K562 (cell line): ENCODE measurements around the gene CERS6. TPM values are rescaled to one million over a fixed set of nuclear protein-coding genes. Genes with fewer than 3 reads are reported as not detected.

ENCODE experiments used
- CCNT2 ChIP-seq: IDR thresholded peaks from 2 replicates; pipeline ENCODE4 v1.6.1; 2011; ENCODE audit warnings: borderline replicate concordance, low read depth, mild to moderate bottlenecking, moderate library complexity, mixed read lengths, low read length; ENCODE audit not compliant: insufficient read length; ENCODE audit errors: extremely low read depth
- CEBPG ChIP-seq, 3 experiments: fragments of 200-800 bp in 1 of 3; sonication (Bioruptor generic) in 1 of 3; sonication (generic) in 1 of 3; formaldehyde crosslinking in 1 of 3; IDR thresholded peaks in 2 of 3; conservative IDR thresholded peaks in 1 of 3; 2 replicates each; pipeline versions ENCODE4 v1.6.1 to v1.8.0; 2016 to 2022; ENCODE audit warnings: missing compliant biosample characterization in 2 of 3, missing genetic modification characterization in 2 of 3, mild to moderate bottlenecking in 1 of 3, missing genetic modification reagents in 1 of 3
- CXXC5 ChIP-seq: fragments of 250-450 bp; sonication (Bioruptor Pico); IDR thresholded peaks from 2 replicates; pipeline ENCODE4 v1.8.0; 2022; ENCODE audit warnings: inconsistent platforms, mild to moderate bottlenecking, moderate library complexity
- GATA2 ChIP-seq: sonication (generic); formaldehyde crosslinking; IDR thresholded peaks from 2 replicates; pipeline ENCODE4 v1.4.0; 2020; ENCODE audit warnings: mild to moderate bottlenecking, missing genetic modification reagents
- IFI16 ChIP-seq: fragments of 250-450 bp; sonication (Bioruptor Pico); IDR thresholded peaks from 2 replicates; pipeline ENCODE4 v2.1.2; 2022; ENCODE audit warnings: mild to moderate bottlenecking, inconsistent platforms
- MXI1 ChIP-seq: IDR thresholded peaks from 2 replicates; pipeline ENCODE4 v1.6.1; 2011; ENCODE audit warnings: low read depth, mild to moderate bottlenecking, improper control_type of control experiment, low read length
- RBBP5 ChIP-seq: fragments of 200-600 bp; sonication (generic); IDR thresholded peaks from 2 replicates; pipeline ENCODE4 v1.6.1; 2012; ENCODE audit warnings: borderline replicate concordance, mild to moderate bottlenecking, low read length, control low read depth, inconsistent platforms; ENCODE audit not compliant: insufficient read depth, poor library complexity, severe bottlenecking
- RBM25 ChIP-seq: fragments of 200-400 bp; formaldehyde crosslinking; IDR thresholded peaks from 2 replicates; pipeline ENCODE4 v1.6.1; 2018; ENCODE audit warnings: low read length, low read depth, moderate library complexity; ENCODE audit not compliant: severe bottlenecking
- SMAD2 ChIP-seq: fragments of 150-350 bp; IDR thresholded peaks from 2 replicates; pipeline ENCODE4 v1.6.1; 2014; ENCODE audit warnings: low read depth, mild to moderate bottlenecking, low read length
- U2AF1 ChIP-seq: fragments of 200-400 bp; formaldehyde crosslinking; optimal IDR thresholded peaks from 2 replicates; pipeline ENCODE3; 2017; ENCODE audit warnings: mild to moderate bottlenecking, low read depth, low read length, moderate library complexity
- ZBTB8A ChIP-seq: fragments of 450-650 bp; IDR thresholded peaks from 2 replicates; pipeline ENCODE4 v1.6.1; 2018; ENCODE audit warnings: mild to moderate bottlenecking, moderate library complexity; ENCODE audit not compliant: partially characterized antibody
- ZNF12 ChIP-seq: sonication (generic); formaldehyde crosslinking; IDR thresholded peaks from 2 replicates; pipeline ENCODE4 v1.4.0; 2020; ENCODE audit warnings: mild to moderate bottlenecking, missing genetic modification reagents
- ZNF121 ChIP-seq: sonication (generic); formaldehyde crosslinking; conservative IDR thresholded peaks from 2 replicates; pipeline ENCODE4 v1.8.0; 2022; ENCODE audit warnings: missing genetic modification reagents
- ZNF175 ChIP-seq: fragments of 200-800 bp; sonication (Bioruptor generic); IDR thresholded peaks from 2 replicates; pipeline ENCODE4 v1.6.1; 2016; ENCODE audit warnings: low read depth, mild to moderate bottlenecking, missing genetic modification characterization, missing compliant biosample characterization
- ZNF24 ChIP-seq: fragments of 450-650 bp; IDR thresholded peaks from 2 replicates; pipeline ENCODE4 v1.6.1; 2016
- ZNF766 ChIP-seq: fragments of 200-800 bp; sonication (Bioruptor generic); conservative IDR thresholded peaks from 2 replicates; pipeline ENCODE4 v1.6.1; 2016; ENCODE audit warnings: missing genetic modification characterization, missing compliant biosample characterization
- polyA plus RNA-seq, 8 experiments: library from polyadenylated mRNA; depleted of rRNA in 4 of 8; stranded (reverse) in 5 of 8; unstranded in 3 of 8; fragments of >200 nt; fragmentation: Nextera tagmentation in 2 of 8; fragmentation: Illumina TruSeq in 1 of 8; extraction: Ambion mirVana in 2 of 8; extraction: Trizol in 1 of 8; gene quantifications; 2 replicates each; pipeline versions ENCODE4 v1.2.1 to v1.2.3, GENCODE V29; 2011 to 2014; ENCODE audit warnings: inconsistent platforms in 1 of 8, missing spikeins in 1 of 8
- total RNA-seq, 7 experiments: library from RNA; depleted of rRNA in 6 of 7; stranded (reverse); fragments of >200 nt in 6 of 7; fragmentation: Illumina TruSeq in 2 of 7; extraction: Trizol in 2 of 7; gene quantifications; 2 replicates each; pipeline versions ENCODE4 v1.2.1 to v1.2.3, GENCODE V29; 2011 to 2021; ENCODE audit warnings: low replicate concordance in 1 of 7
- TF ChIP-seq, protein P1 (sequence below), 3 experiments: IDR thresholded peaks in 2 of 3; conservative IDR thresholded peaks in 1 of 3; 2 replicates each; pipeline ENCODE4 v1.5.1; 2011 to 2012; ENCODE audit warnings: low read length in 3 of 3, mild to moderate bottlenecking in 3 of 3, control low read depth in 2 of 3, improper control_type of control experiment in 1 of 3, inconsistent platforms in 1 of 3, low read depth in 1 of 3, mixed read lengths in 1 of 3, moderate library complexity in 1 of 3; ENCODE audit not compliant: insufficient read depth in 2 of 3
- TF ChIP-seq, protein P2 (sequence below): fragments of 250-450 bp; sonication (Bioruptor Pico); IDR thresholded peaks from 2 replicates; pipeline ENCODE4 v1.8.0; 2022; ENCODE audit warnings: inconsistent platforms
- TF ChIP-seq, protein P3 (sequence below): fragments of 450-650 bp; formaldehyde crosslinking; conservative IDR thresholded peaks from 2 replicates; pipeline ENCODE4 v1.4.0; 2022; ENCODE audit warnings: mild to moderate bottlenecking, missing genetic modification characterization
- TF ChIP-seq, protein P4 (sequence below), 2 experiments: fragments of 450-650 bp in 1 of 2; sonication (generic) in 1 of 2; formaldehyde crosslinking; conservative IDR thresholded peaks; 2 replicates each; pipeline versions ENCODE4 v1.4.0 to v1.8.1; 2020 to 2022; ENCODE audit warnings: mild to moderate bottlenecking in 1 of 2, missing genetic modification reagents in 1 of 2

The CERS6 gene
- total and polyA plus RNA-seq, 9 of the 15 experiments (the other 6 are each of a cell fraction or from before 2014, with no cell fraction given): 1.6 to 13.6 (median 11.4) TPM

DNA sequence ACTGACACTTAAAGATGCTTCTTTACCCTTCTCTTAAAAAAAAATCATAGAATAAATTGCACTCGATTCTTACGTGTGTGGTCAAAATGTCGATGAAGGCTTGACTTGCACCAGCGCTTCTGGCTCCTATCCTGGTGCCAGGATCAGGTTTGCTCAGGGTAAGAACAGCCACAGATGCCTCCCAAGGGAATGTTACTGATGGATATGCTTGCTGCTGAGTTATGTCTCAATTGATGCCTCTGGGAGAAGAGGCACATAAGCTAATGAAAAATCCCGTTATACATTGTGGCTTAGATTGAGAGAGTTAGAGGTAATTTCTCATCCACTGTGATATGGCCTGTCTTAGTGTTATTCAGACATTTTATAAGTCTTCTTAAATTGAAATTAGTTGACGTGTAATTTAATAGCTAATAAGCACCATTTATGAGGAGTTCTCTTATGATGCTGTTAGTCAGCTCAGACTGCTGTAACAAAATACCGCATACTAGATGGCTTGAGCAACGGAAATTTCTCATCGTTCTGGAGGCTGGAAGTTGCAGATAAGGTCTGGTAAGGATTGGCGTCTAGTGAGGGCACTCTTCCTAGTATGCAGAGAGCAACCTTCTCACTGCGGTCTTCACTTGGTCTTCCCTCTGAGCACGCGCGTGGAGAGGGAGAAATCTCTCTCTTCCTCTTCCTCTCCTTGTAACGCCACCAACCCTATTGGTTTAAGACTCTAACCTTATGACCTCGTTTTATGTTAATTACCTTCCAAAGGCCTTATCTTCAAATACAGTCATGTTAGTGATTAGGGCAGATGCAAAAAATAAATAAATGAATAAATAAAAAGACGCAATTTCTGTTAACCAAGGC, 229.8 kb downstream of the CERS6 start (continued):
- TF ChIP-seq, protein P1, sequence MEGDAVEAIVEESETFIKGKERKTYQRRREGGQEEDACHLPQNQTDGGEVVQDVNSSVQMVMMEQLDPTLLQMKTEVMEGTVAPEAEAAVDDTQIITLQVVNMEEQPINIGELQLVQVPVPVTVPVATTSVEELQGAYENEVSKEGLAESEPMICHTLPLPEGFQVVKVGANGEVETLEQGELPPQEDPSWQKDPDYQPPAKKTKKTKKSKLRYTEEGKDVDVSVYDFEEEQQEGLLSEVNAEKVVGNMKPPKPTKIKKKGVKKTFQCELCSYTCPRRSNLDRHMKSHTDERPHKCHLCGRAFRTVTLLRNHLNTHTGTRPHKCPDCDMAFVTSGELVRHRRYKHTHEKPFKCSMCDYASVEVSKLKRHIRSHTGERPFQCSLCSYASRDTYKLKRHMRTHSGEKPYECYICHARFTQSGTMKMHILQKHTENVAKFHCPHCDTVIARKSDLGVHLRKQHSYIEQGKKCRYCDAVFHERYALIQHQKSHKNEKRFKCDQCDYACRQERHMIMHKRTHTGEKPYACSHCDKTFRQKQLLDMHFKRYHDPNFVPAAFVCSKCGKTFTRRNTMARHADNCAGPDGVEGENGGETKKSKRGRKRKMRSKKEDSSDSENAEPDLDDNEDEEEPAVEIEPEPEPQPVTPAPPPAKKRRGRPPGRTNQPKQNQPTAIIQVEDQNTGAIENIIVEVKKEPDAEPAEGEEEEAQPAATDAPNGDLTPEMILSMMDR (IDR thresholded peaks at IDR 0.05 in 2 of 3, conservative IDR thresholded peaks at IDR 0.05 in 1 of 3; ENCODE audit: insufficient read depth in 2 of 3, low read depth in 1 of 3, low read length in 3 of 3): no peak
- TF ChIP-seq GATA2 (CRISPR knock-in tag) (peak; percentile 77), RBBP5 (no peak), ZNF24 (peak; percentile 45; the same call in 1 of the 2 replicates), CCNT2 (peak; percentile 54), ZBTB8A (no peak), ZNF121 (no peak), SMAD2 (no peak), ZNF766 (CRISPR knock-in tag) (0 out of 2 replicates have a peak, but pooled peaks have one; percentile 72), IFI16 (no peak), CXXC5 (CRISPR knock-in tag) (peak; percentile 85), CEBPG (CRISPR knock-in tag; IDR thresholded peaks at IDR 0.05) (peak; percentile 66; the same call in 1 of the 2 replicates), CEBPG (tag; conservative IDR thresholded peaks at IDR 0.05 in 1 of 2, IDR thresholded peaks at IDR 0.05 in 1 of 2) (peak; percentile 55 to 75), RBM25 (no peak), ZNF12 (CRISPR knock-in tag) (peak; percentile 93), ZNF175 (peak; percentile 77; the same call in 1 of the 2 replicates), MXI1 (no peak), U2AF1 (no peak)
- TF ChIP-seq, protein P2, sequence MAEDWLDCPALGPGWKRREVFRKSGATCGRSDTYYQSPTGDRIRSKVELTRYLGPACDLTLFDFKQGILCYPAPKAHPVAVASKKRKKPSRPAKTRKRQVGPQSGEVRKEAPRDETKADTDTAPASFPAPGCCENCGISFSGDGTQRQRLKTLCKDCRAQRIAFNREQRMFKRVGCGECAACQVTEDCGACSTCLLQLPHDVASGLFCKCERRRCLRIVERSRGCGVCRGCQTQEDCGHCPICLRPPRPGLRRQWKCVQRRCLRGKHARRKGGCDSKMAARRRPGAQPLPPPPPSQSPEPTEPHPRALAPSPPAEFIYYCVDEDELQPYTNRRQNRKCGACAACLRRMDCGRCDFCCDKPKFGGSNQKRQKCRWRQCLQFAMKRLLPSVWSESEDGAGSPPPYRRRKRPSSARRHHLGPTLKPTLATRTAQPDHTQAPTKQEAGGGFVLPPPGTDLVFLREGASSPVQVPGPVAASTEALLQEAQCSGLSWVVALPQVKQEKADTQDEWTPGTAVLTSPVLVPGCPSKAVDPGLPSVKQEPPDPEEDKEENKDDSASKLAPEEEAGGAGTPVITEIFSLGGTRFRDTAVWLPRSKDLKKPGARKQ (CRISPR knock-in tag): no peak
- TF ChIP-seq, protein P3, sequence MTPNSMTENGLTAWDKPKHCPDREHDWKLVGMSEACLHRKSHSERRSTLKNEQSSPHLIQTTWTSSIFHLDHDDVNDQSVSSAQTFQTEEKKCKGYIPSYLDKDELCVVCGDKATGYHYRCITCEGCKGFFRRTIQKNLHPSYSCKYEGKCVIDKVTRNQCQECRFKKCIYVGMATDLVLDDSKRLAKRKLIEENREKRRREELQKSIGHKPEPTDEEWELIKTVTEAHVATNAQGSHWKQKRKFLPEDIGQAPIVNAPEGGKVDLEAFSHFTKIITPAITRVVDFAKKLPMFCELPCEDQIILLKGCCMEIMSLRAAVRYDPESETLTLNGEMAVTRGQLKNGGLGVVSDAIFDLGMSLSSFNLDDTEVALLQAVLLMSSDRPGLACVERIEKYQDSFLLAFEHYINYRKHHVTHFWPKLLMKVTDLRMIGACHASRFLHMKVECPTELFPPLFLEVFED (CRISPR knock-in tag): no peak
- TF ChIP-seq, protein P4, sequence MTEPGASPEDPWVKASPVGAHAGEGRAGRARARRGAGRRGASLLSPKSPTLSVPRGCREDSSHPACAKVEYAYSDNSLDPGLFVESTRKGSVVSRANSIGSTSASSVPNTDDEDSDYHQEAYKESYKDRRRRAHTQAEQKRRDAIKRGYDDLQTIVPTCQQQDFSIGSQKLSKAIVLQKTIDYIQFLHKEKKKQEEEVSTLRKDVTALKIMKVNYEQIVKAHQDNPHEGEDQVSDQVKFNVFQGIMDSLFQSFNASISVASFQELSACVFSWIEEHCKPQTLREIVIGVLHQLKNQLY (CRISPR knock-in tag; conservative IDR thresholded peaks at IDR 0.05): no peak
